Endothelial cell (in vitro differentiated cells): ENCODE data around the gene CLIC1. TPM values are rescaled to one million over a fixed set of nuclear protein-coding genes. Genes with fewer than 3 reads are reported as not detected.
A peak's percentile ranks its signal among the peaks of the same experiment; 100 is the strongest.

ENCODE experiments used
- DNase-seq: peaks from one replicate; pipeline ENCODE4 v3.0.0; 2021; ENCODE audit warnings: low spot score
- H3K27ac Mint-ChIP-seq: one replicate; pipeline ENCODE4 v1.8.0; 2021; ENCODE audit warnings: mixed read lengths, inconsistent platforms; ENCODE audit not compliant: unreplicated experiment
- H3K27me3 Mint-ChIP-seq: one replicate; pipeline ENCODE4 v1.8.0; 2021; ENCODE audit warnings: mild to moderate bottlenecking, moderate library complexity, mixed read lengths, inconsistent platforms; ENCODE audit not compliant: unreplicated experiment
- H3K36me3 Mint-ChIP-seq: one replicate; pipeline ENCODE4 v1.8.0; 2021; ENCODE audit warnings: mild to moderate bottlenecking, low read depth, mixed read lengths, inconsistent platforms; ENCODE audit not compliant: unreplicated experiment
- H3K4me1 Mint-ChIP-seq: one replicate; pipeline ENCODE4 v1.8.0; 2021; ENCODE audit warnings: mild to moderate bottlenecking, mixed read lengths, inconsistent platforms; ENCODE audit not compliant: unreplicated experiment
- H3K4me3 Mint-ChIP-seq: one replicate; pipeline ENCODE4 v1.8.0; 2021; ENCODE audit warnings: mild to moderate bottlenecking, mixed read lengths, inconsistent platforms; ENCODE audit not compliant: unreplicated experiment
- H3K9me3 Mint-ChIP-seq: one replicate; pipeline ENCODE4 v1.8.0; 2021; ENCODE audit warnings: mixed read lengths, inconsistent platforms; ENCODE audit not compliant: unreplicated experiment
- total RNA-seq: library from RNA; stranded (reverse); fragmentation: NEBNext Ultra II Directional; extraction: Animal tissue kit (Norgen Biotek cat#: 25700); gene quantifications from one replicate; pipeline ENCODE4 v1.2.1, GENCODE V29; 2021; ENCODE audit not compliant: unreplicated experiment
- TF ChIP-seq, protein P1 (sequence below): fragments of 200-600 bp; sonication (generic); IDR thresholded peaks from one replicate; pipeline ENCODE4 v1.5.0; 2021; ENCODE audit warnings: antibody characterized with exemption; ENCODE audit not compliant: unreplicated experiment

CLIC1 gene
- total RNA-seq, 1 donor from 2014 or later, result 420 TPM

DNA sequence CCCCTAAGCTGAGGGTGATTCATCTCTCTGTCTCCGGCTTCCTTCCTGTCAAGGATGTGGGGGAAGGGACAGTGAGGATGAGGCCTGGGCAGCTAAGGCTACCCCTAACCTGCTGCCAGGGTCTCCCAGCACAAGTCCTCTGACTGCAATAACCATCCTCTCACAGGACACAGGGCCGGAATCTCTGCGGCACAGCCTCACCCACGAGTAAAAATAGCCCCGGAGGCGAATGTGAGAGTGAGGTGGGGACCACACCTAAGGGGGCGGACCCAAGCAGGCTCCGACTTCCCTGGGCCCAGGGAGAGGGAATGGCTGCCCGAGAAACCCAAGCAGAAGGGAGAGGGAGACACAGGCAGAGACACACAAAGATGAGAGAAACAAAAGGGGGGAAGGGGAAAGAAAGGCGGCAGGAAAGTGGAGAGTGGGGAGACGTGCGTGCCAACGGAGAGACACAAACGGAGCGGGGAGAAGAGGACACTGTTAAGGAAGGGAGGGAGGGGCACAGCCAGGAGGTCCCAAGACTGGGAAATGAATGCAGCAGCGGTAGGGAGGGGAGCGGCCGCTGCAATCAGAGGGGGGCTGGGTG, 1.4 kb downstream of the CLIC1 start:
- Mint-ChIP-seq H3K27me3 (peaks cover 22% of the 10 kb centered on the region), H3K4me1 (peaks cover 58% of the 10 kb centered on the region), H3K4me3 (peak overlapping the region; percentile 100), H3K27ac (peak overlapping the region; percentile 100), H3K9me3 (no peaks in the 10 kb centered on the region), H3K36me3 (peaks cover 27% of the 10 kb centered on the region)
- peak; percentile 38 for DNase-seq
- TF ChIP-seq, protein P1, sequence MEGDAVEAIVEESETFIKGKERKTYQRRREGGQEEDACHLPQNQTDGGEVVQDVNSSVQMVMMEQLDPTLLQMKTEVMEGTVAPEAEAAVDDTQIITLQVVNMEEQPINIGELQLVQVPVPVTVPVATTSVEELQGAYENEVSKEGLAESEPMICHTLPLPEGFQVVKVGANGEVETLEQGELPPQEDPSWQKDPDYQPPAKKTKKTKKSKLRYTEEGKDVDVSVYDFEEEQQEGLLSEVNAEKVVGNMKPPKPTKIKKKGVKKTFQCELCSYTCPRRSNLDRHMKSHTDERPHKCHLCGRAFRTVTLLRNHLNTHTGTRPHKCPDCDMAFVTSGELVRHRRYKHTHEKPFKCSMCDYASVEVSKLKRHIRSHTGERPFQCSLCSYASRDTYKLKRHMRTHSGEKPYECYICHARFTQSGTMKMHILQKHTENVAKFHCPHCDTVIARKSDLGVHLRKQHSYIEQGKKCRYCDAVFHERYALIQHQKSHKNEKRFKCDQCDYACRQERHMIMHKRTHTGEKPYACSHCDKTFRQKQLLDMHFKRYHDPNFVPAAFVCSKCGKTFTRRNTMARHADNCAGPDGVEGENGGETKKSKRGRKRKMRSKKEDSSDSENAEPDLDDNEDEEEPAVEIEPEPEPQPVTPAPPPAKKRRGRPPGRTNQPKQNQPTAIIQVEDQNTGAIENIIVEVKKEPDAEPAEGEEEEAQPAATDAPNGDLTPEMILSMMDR, result no peak

DNA sequence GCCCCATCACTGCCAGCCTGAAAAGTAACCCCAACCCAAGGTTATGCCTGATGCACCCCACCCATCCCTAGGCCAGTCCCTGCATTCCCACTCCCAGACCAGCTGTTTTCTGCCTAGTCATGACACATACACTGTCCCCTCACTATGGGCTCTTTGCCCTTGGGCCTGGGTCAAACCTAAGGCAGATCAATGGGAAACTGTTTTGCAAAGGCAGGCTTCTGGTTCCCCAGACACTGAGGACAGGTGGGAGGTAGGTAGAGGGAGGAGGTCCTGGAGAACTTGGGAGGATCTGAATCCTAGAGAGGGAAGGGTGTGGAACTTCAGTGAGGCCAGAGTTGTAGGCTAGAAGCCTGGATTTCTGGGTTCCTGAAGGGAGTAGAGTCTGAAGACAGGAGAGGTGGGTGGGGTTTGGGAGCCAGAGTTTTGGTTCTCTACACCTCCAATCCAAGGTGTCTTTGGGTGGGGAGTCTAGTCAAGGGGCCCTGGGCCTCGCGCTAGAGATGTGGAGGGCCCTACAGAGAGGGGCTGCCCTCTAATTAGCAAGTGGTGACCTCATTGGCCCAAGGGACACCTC, 2.0 kb downstream of the CLIC1 start:
- Mint-ChIP-seq H3K36me3 (peaks cover 27% of the 10 kb centered on the region), H3K27me3 (peaks cover 22% of the 10 kb centered on the region), H3K4me3 (peak overlapping the region; percentile 100), H3K9me3 (no peaks in the 10 kb centered on the region), H3K27ac (peak overlapping the region; percentile 100), H3K4me1 (peaks cover 55% of the 10 kb centered on the region)
- DNase-seq, result no peak
- TF ChIP-seq, protein P1, result no peak

DNA sequence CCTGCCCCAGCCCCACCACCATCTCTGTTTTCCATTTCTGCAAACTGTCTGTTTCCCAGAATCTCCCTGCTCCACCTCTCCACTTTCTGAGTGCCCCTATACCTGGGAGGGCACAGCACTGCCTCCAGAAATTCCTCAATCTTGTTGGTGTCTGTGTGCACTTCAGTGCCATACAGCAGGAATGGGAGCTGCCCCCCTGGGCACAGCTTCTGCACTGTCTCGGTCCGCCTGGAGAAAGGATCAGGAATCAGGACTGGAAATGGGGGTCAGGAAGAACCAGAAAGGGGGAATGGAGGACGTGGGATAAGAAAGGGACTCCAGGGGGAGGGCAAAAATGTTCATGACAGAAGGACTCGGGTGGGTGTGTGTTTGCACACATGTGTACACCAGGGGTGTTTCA, 2.6 kb downstream of the CLIC1 start:
- peaks cover 27% of the 10 kb centered on the region for H3K36me3 Mint-ChIP-seq

DNA sequence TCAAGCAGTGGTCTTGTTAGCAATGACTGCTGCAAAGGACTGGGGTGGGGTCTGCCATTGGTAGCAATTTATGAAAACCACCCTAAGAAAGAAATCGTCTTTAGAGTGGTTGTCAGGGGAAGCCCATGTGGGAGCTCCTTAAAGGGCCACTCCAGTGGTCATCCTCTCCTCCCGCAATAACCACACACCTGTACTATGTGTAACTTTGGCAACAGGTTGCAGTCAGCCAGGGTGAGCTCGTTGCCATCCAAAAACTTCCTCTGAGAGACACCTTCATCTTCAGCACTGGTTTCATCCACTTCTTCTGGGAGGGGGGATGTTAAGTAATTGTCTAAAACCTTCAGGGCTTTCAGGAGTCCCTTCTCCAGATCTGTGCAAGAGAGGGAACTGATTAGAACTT, 4.3 kb downstream of the CLIC1 start:
- Mint-ChIP-seq H3K4me3 (peak overlapping the region; percentile 15), H3K27ac (no peak overlapping the region), H3K27me3 (peaks cover 15% of the 10 kb centered on the region), H3K9me3 (no peaks in the 10 kb centered on the region), H3K4me1 (peaks cover 45% of the 10 kb centered on the region), H3K36me3 (peaks cover 35% of the 10 kb centered on the region)
- TF ChIP-seq, protein P1, result no peak
- DNase-seq, result no peak

More for the DNA sequence above, 2.6 kb downstream of the CLIC1 start:
- H3K27ac Mint-ChIP-seq, result peak overlapping the region; percentile 100
- no peaks in the 10 kb centered on the region for H3K9me3 Mint-ChIP-seq
- TF ChIP-seq, protein P1, result no peak
- no peak for DNase-seq
- H3K4me1 Mint-ChIP-seq, result peaks cover 50% of the 10 kb centered on the region
- peak overlapping the region; percentile 100 for H3K4me3 Mint-ChIP-seq
- H3K27me3 Mint-ChIP-seq, result peaks cover 22% of the 10 kb centered on the region

DNA sequence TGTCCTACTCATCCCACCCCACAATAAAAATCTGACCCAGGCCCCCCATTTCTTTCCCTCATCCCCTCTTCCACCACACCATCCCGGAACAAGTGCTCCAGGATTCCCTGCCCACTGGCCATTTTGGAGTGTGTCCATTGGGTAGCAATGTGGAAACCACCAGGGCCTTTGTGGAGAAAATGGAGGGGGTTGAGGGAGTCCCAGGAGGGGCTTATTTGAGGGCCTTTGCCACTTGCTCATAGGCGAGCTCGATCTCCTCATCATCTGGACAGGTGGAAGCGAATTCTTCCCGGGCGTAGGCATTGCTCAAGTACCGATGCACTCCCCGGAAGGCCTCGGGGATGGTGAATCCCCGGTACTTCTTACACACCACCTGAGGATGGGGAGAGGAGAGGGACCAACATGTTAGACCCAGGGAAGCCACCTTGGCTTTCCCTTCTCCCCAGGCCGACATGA, 5.7 kb downstream of the CLIC1 start:
- Mint-ChIP-seq H3K9me3 (no peaks in the 10 kb centered on the region), H3K36me3 (peaks cover 44% of the 10 kb centered on the region), H3K4me1 (peaks cover 49% of the 10 kb centered on the region), H3K27ac (peak overlapping the region; percentile 91), H3K4me3 (peak overlapping the region; percentile 98), H3K27me3 (peaks cover 16% of the 10 kb centered on the region)
- DNase-seq, result no peak
- TF ChIP-seq, protein P1, result no peak
